Vagina (tissue), 2 donors: ENCODE measurements around the gene SCTR.

Source experiments
- POLR2AphosphoS5 ChIP-seq, 2 donors: sonication (generic); formaldehyde crosslinking; IDR thresholded peaks; one replicate each; pipeline ENCODE4 v1.9.0; 2017; ENCODE audit warnings: antibody characterized with exemption in 2 of 2, mild to moderate bottlenecking in 2 of 2, low read depth in 1 of 2; ENCODE audit not compliant: insufficient read depth in 1 of 2
- TF ChIP-seq, protein P1 (sequence below), 3 experiments: fragments of 450-650 bp in 2 of 3; fragments of 200-600 bp in 1 of 3; sonication (generic) in 1 of 3; IDR thresholded peaks; one replicate each; pipeline ENCODE4 v1.5.1; 2017 to 2019; ENCODE audit warnings: antibody characterized with exemption in 3 of 3, mild to moderate bottlenecking in 2 of 3, moderate library complexity in 2 of 3

DNA sequence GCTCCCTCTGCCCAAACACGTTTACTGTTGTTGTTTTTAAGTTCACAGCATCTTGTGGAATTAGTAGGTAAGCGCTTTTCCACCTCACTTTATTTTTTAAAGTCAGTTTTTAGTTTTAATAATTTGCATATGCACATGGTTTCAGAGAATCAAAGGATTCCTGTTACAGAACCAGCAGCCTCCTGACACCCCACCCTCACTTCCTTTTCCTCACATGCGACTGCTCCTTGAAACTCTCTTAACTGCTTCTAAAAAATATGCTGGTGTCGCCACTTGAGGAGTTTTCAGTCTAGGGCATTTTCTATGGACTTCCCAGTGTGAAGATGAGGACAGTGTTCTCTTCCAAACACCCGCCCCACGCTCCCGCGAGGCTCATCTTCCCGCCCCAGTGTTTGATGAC, 78.2 kb downstream of the SCTR start:
- TF ChIP-seq POLR2AphosphoS5 (IDR thresholded peaks at IDR 0.05; ENCODE audit: insufficient read depth in 1 of 2, low read depth in 1 of 2): no peak
- TF ChIP-seq, protein P1, sequence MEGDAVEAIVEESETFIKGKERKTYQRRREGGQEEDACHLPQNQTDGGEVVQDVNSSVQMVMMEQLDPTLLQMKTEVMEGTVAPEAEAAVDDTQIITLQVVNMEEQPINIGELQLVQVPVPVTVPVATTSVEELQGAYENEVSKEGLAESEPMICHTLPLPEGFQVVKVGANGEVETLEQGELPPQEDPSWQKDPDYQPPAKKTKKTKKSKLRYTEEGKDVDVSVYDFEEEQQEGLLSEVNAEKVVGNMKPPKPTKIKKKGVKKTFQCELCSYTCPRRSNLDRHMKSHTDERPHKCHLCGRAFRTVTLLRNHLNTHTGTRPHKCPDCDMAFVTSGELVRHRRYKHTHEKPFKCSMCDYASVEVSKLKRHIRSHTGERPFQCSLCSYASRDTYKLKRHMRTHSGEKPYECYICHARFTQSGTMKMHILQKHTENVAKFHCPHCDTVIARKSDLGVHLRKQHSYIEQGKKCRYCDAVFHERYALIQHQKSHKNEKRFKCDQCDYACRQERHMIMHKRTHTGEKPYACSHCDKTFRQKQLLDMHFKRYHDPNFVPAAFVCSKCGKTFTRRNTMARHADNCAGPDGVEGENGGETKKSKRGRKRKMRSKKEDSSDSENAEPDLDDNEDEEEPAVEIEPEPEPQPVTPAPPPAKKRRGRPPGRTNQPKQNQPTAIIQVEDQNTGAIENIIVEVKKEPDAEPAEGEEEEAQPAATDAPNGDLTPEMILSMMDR (IDR thresholded peaks at IDR 0.05): no peak
